ENCODE measurements around the gene ZKSCAN1.

DNA sequence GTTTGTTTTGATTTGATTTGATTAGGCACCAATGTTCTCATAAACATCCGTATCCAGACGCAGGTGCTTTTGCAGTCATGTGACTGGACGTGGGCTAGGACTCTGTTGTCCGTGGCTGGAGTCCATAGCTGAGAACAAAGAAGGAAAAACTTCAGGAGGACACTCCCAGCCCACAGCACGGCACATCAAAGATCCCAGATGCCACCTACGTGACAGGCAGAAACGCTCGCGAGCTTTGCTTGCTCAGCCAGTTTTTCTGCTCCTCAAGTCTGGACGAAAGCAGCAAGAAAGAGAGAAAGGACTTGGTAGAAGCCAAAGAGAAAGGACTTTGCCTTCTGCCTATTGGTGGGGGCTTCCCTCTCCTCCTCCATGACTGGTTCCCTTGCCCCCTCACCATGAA is 6.9 kb upstream of the ZKSCAN1 start:
- TF ChIP-seq POLR2A (IDR thresholded peaks at IDR 0.05) = no peak
- TF ChIP-seq CTCF (IDR thresholded peaks at IDR 0.05) = no peak
- TF ChIP-seq POLR2AphosphoS5 (IDR thresholded peaks at IDR 0.05; ENCODE audit: insufficient read depth in 1 of 2, low read depth in 1 of 2) = peak in 1 of 2 donors; percentile 53
